Activated naive CD8-positive, alpha-beta T cell treated with anti-CD3 and anti-CD28 coated beads, Interleukin-2, amount 50 U/mL, for 16 hours (primary cell): Measurements from ENCODE around the gene ADARB2.

ENCODE experiments used
- DNase-seq: peaks from one replicate; pipeline ENCODE4 v3.0.0-alpha.2; 2020; ENCODE audit warnings: low read depth, low spot score

The ADARB2 gene

DNA sequence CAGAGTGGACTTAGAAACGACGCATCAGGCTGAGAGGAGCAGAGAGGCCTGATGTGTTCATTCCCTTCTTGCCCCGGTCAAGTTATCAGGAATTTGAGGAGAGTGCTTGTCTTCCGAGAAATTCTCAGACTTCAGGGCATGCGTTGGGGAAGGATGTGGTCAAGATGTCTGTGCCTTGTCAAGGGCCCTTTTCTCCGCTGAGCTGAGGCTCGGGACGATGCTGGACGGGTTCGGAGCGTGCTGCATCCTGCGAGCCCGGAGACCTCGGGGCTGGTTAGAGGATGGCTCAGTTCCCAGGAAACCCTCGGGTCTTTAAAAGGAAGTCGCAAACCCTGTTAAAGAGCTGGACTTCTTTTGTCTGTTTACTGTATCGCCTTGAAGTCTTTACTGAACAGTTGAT is 325.4 kb downstream of the ADARB2 start:
- DNase-seq: no peak

DNA sequence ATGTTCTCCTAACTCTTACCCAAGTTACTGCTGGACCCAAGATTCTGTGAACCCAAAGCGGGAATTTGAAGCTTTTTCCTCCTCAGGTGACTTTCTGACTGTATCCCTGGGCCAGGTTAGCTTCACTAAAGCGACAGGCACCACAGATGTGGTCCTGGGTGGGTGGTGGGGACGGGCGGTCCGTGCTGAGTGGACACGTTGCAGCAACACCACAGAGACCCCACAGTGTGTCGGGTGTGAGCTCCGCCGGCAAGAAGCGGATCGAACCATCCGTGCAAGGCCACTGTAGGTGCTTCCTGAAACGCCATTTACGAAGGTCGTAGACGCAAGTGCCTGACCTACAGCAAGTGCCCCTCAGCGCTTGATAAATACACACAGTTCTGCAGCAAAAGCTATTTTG is 325.9 kb downstream of the ADARB2 start:
- DNase-seq: no peak

DNA sequence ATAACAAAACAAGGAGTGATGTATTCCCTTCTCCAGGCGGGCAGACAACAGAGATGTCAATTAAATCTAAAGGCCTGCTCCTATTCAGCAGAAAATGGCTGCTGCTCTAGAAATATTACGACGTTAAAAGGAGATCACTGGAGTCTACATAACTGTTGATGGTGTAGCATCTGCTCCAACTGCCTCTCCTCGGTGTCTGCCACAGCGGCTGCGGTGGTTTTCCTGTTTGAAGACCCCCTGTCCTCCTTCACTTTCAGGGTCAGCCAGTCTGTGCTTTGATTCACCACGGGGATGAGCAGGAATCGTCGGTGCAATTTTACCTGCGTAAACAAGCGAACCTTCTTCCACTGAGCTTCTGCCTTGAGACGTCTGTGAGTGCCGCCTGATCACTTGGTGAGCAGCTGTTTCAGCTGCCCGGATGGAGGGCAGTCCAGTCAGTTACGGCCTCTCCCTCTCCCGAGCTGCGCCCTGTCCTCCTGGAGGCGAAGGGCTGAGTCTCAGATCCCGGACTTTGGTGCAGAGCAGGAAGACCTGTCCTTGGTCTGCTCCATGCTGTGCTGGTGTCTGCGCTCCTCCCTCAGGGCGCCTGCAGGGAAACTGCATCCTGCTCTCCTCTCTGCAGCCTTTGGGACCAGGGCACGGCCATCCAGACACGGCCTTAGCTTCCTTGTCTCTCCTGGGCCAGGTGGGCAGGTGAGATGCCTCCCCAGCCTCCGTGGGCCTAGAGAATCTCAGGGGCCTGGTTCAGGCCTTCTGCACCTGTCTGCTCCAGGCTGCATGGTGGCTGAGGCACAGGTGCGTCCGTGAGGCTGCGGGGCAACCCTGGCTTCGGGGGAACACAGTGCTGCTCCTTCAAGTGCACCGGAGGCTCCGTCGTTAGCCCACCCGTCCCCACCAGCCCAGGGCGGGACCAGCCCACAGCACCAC is 326.6 kb downstream of the ADARB2 start:
- no peak for DNase-seq

- no peak for DNase-seq
Measured at GRCh38 chr10:1410032-1410431, 327.3 kb downstream of the ADARB2 start.

- DNase-seq: no peak
Measured at GRCh38 chr10:1409392-1409791, 327.9 kb downstream of the ADARB2 start.

- DNase-seq: no peak
Measured at GRCh38 chr10:1408651-1409367, 328.5 kb downstream of the ADARB2 start.

DNA sequence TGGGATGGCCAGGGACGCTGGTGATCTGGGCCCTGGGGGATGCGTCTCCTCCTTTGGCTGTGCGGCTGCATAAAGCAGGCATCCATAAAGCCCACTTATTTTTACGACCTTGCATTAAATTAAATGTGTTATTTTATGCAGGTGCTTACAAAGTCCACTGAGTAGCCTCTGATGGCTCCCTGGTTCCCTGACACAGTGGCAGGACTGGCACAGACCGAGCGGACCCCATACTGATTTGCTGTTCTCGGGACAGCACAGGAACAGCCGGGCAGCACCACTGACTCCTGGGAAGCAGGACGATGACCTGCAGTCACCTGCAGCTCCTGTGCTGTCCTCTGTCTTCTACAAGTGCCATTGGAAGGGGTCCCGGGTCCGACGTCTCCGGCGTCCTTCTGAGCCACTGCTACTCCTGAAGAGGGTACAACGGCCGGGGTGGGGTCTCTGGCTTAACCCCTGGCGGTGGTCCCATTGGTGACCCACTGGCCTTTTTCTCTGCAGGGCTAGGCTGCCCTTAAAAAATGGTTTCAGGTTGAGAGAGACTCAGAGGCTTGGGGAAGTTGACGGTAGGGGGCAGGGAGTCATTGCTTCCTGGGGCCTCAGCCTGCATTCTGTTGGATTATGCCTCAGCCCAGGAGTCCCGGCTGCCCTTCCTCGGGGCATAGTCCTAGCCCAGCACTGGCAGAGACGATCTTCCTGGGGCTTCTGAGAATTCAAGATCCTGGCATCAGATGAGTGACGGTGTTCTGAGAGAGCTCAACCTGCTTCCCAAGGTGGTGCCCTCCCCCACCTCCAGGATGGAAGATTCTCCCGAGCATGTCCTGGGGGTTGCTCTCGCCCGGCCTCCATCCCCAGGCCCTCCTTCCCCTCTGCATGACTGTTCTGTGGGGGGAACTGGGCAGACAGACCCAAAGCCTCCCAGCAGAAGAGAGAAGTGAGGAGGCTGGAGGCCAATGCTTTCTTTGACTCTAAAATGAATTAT is 330.1 kb downstream of the ADARB2 start:
- no peak for DNase-seq

GRCh38 chr10:1406132-1406966 is 331.0 kb downstream of the ADARB2 start:
- no peak for DNase-seq

- no peak for DNase-seq
Measured at GRCh38 chr10:1404323-1405260, 332.7 kb downstream of the ADARB2 start.

DNA sequence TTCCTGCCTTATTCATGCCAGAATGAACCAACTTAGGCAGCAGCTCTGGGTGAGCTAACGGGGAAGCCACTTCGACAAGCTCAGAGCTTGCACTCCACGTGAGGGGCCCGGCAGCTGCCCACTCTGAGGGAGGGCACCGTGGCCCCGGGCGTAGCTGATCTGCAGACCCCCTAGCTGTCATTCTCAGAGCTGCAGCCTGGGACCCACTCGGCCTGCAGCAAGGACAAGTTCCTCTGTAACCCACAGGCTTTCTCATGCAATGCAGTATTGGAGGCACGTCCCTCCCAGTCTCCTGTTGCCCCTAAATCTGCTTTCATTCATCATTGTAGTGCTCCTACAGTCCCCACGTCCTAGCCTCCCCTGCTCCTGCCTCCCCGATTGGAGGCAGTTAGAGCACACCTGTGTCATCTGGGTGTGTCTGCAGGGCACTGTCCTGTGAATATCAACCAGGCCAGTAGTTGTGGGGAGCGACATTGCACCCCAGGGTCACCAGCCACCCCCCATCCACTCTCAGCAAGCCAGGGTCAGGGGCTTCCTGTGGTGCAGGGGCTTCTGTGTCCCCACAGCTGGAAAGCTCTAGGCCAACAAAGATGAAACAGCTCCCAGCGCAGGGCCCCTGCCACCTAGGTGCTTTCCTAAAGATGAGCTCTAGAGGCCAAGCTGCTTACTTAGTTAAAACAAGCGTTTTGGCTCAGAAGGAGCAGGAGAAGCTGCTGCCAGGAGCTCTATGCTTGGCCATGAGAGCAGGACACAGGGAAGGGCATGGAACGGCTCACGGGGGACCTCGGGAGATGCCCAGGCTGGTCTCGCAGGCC is 333.6 kb downstream of the ADARB2 start:
- DNase-seq: no peak

- no peak for DNase-seq
Measured at GRCh38 chr10:1402816-1403507, 334.4 kb downstream of the ADARB2 start.

GRCh38 chr10:1402016-1402770 is 335.1 kb downstream of the ADARB2 start:
- DNase-seq: no peak

GRCh38 chr10:1401071-1401965 is 336.0 kb downstream of the ADARB2 start:
- DNase-seq: no peak

GRCh38 chr10:1400101-1401070 is 336.9 kb downstream of the ADARB2 start:
- no peak for DNase-seq

- DNase-seq: no peak
Measured at GRCh38 chr10:1399431-1400100, 337.8 kb downstream of the ADARB2 start.
